Type B pancreatic cell (in vitro differentiated cells): ENCODE data around the gene MCF2. TPM values are rescaled to one million over a fixed set of nuclear protein-coding genes. Genes with fewer than 3 reads are reported as not detected.
A peak's percentile ranks its signal among the peaks of the same experiment; 100 is the strongest.

Source experiments
- DNase-seq: peaks from one replicate; pipeline ENCODE4 v3.0.0; 2021; ENCODE audit warnings: mixed read lengths; ENCODE audit not compliant: unreplicated experiment; ENCODE audit errors: extremely low spot score
- H3K27ac Mint-ChIP-seq: 2 replicates; pipeline ENCODE4 v1.8.0; 2021; ENCODE audit warnings: mild to moderate bottlenecking, mixed read lengths
- H3K27me3 Mint-ChIP-seq: 2 replicates; pipeline ENCODE4 v1.8.0; 2021; ENCODE audit warnings: mixed read lengths
- H3K36me3 Mint-ChIP-seq: 2 replicates; pipeline ENCODE4 v1.8.0; 2021; ENCODE audit warnings: mixed read lengths
- H3K4me1 Mint-ChIP-seq: one replicate; pipeline ENCODE4 v1.8.0; 2021; ENCODE audit warnings: mixed read lengths; ENCODE audit not compliant: unreplicated experiment
- H3K4me3 Mint-ChIP-seq: 2 replicates; pipeline ENCODE4 v1.8.0; 2021; ENCODE audit warnings: mild to moderate bottlenecking, mixed read lengths
- H3K9me3 Mint-ChIP-seq: 2 replicates; pipeline ENCODE4 v1.8.0; 2021; ENCODE audit warnings: mixed read lengths
- CTCF ChIP-seq: fragments of 200-600 bp; sonication (generic); conservative IDR thresholded peaks from 2 replicates; pipeline ENCODE4 v1.5.0; 2021; ENCODE audit warnings: antibody characterized with exemption, mild to moderate bottlenecking
- total RNA-seq: library from RNA; stranded (reverse); gene quantifications from 2 replicates; pipeline ENCODE4 v1.2.1, GENCODE V29; 2021; ENCODE audit warnings: low replicate concordance

MCF2 gene
- total RNA-seq, 1 donor from 2014 or later: 0.22 TPM

DNA sequence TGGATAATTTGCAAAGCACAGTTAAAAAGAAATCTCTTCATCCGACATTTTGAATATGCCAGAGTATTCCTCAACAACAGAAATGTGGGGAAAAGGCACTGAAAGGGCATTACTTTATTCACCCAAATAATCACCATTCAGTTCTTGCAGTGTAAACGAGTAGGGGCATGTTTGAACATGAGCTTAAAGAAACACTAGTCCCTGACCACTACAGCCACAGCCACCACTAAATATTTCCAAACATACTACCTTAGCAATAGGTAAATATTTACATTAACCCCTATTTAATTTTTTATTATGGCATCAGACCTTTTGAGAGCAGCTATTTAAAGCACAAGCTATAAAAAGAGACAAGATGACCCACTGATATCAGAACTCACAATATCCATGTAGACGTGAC, 27.6 kb downstream of the MCF2 start:
- Mint-ChIP-seq H3K9me3 (peaks cover 8% of the 10 kb centered on the region), H3K27me3 (peaks cover 3% of the 10 kb centered on the region), H3K27ac (no peak overlapping the region), H3K4me3 (no peak overlapping the region), H3K36me3 (no peaks in the 10 kb centered on the region), H3K4me1 (no peaks in the 10 kb centered on the region)
- TF ChIP-seq CTCF: no peak
- DNase-seq: no peak

GRCh38 chrX:139647597-139647996, 60.4 kb downstream of the MCF2 start:
- no peak for TF ChIP-seq CTCF
- H3K27ac Mint-ChIP-seq: no peak overlapping the region
- no peaks in the 10 kb centered on the region for H3K4me1 Mint-ChIP-seq
- no peaks in the 10 kb centered on the region for H3K36me3 Mint-ChIP-seq
- no peaks in the 10 kb centered on the region for H3K9me3 Mint-ChIP-seq
- no peak overlapping the region for H3K4me3 Mint-ChIP-seq
- H3K27me3 Mint-ChIP-seq: peaks cover 1% of the 10 kb centered on the region
- no peak for DNase-seq

GRCh38 chrX:139642241-139642927, 65.6 kb downstream of the MCF2 start:
- no peak for DNase-seq
- no peak overlapping the region for H3K27ac Mint-ChIP-seq
- no peaks in the 10 kb centered on the region for H3K36me3 Mint-ChIP-seq
- no peaks in the 10 kb centered on the region for H3K4me1 Mint-ChIP-seq
- peak overlapping the region; percentile 68 for H3K4me3 Mint-ChIP-seq
- no peaks in the 10 kb centered on the region for H3K9me3 Mint-ChIP-seq
- peaks cover 10% of the 10 kb centered on the region for H3K27me3 Mint-ChIP-seq
- TF ChIP-seq CTCF: no peak

DNA sequence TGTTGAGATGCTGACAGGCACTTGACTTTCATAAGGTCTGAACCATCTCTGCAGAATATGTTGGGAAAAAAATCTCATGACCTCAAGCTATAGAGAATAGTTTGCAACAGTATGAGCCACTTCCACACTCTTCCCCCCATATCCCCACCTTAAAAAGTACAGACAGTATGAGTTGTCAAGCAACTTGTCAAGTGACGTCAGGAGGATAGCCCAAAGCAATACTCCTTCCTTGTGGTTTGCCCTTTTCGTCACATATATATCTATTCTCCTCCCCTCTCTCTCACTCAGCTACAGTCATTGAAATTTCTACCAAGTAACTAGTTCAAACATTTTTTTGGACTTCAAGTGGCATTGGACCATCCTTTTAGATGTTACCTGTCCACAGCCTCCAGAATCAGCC, 67.7 kb downstream of the MCF2 start:
- H3K36me3 Mint-ChIP-seq: no peaks in the 10 kb centered on the region
- H3K27me3 Mint-ChIP-seq: peaks cover 14% of the 10 kb centered on the region
- no peak overlapping the region for H3K4me3 Mint-ChIP-seq
- H3K9me3 Mint-ChIP-seq: no peaks in the 10 kb centered on the region
- no peak for TF ChIP-seq CTCF
- no peaks in the 10 kb centered on the region for H3K4me1 Mint-ChIP-seq
- H3K27ac Mint-ChIP-seq: no peak overlapping the region
- DNase-seq: no peak

DNA sequence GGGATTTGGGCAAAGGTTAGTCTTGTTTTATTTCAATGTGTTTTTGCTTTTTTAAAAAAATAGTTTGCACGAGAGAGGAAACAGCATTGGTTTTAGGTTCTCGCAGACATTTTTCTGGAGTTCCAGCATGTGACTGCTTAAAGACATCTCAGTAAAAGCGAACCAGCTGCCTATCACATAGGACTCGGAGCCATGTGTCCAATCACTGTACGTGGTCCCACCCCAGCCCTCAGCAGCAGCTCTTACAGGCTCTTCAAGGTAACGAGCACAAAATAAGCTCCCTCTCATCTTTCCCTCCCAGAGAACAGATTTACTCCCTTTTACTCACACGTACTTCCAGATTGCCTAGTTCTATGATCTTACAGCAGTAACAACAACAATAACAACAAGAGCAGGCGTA, 68.7 kb downstream of the MCF2 start:
- Mint-ChIP-seq H3K4me1 (no peaks in the 10 kb centered on the region), H3K27me3 (peaks cover 14% of the 10 kb centered on the region), H3K4me3 (no peak overlapping the region), H3K36me3 (no peaks in the 10 kb centered on the region), H3K27ac (no peak overlapping the region), H3K9me3 (no peaks in the 10 kb centered on the region)
- DNase-seq: no peak
- no peak for TF ChIP-seq CTCF
